ENCODE data around the gene COBL. TPM values are rescaled to one million over a fixed set of nuclear protein-coding genes. Genes with fewer than 3 reads are reported as not detected.
A peak's percentile ranks its signal among the peaks of the same experiment; 100 is the strongest.

COBL gene
- total and polyA plus RNA-seq, 2 of the 8 experiments (the other 6 are each of a cell fraction or from before 2014, with no cell fraction given) = 13.8 to 40.4 TPM

DNA sequence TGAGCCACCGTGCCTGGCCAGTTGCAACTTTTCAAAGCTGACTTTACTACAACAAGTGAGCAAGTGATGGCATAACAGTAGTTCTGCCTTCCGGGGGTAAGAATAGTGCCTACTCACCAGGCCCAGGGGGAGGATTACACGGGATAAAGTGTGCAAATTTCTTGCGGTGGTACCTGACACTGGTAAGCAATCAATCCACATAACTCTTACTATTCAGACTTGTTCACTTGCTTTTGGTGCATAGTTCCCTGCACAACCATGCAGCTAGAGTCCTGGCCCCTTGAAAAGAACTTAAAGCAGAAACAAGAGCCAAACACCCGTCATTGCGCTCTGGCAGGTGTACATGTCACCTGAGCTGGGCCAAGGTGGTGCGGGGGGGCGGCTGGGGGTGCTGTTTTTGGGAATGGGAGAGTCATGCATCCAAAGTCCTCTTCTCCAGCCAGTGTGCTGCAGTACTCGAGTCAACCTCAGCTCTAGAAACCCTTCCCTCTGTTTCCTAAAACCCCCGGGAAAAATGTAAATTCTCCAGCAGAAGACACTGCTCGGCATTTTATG, 5.4 kb upstream of the COBL start:
- CTCF ChIA-PET (ENCODE audit: partially characterized antibody) = interaction anchor here (0.9 to 6.4 kb wide), 5 partner anchors 14 to 97 kb away, joined by 3 to 42 read pairs (median 4); no protein-coding TSS in a partner anchor
- POLR2A ChIA-PET (ENCODE audit: partially characterized antibody) = interaction anchor here (10.4 kb wide), 1 partner anchor 10 kb away, joined by 117 read pairs; no protein-coding TSS in a partner anchor

More for the DNA sequence above, 5.4 kb upstream of the COBL start:
- H3K23me2 ChIP-seq (ENCODE audit: low read depth, low read length) = peaks cover 7% of the 10 kb centered on the region
- H2BK15ac ChIP-seq (ENCODE audit: low read length) = no peak overlapping the region
- no peak overlapping the region for H3K4ac ChIP-seq (replicated peaks; ENCODE audit: insufficient read length, low read depth, low read length)
- H3K23ac ChIP-seq (ENCODE audit: insufficient read length) = no peak overlapping the region
- H2BK20ac ChIP-seq (ENCODE audit: low read length) = no peak overlapping the region
- peaks cover 16 to 38% (median 25%) of the 10 kb centered on the region in 4 experiments for H3K4me1 ChIP-seq (replicated peaks in 1 of 4; ENCODE audit: control insufficient read depth in 3 of 4, insufficient read depth in 4 of 4, low read length in 3 of 4)
- no peak for FAIRE-seq
- H4K20me1 ChIP-seq (replicated peaks in 1 of 2; ENCODE audit: control insufficient read depth in 1 of 2, insufficient read depth in 2 of 2, low read length in 2 of 2) = no peaks in the 10 kb centered on the region
- H2AFZ ChIP-seq (ENCODE audit: low read length) = no peak overlapping the region
- peaks cover 0 to 4% (median 3%) of the 10 kb centered on the region in 4 experiments; a peak in 1 of 7 replicates for H3K27me3 ChIP-seq (replicated peaks in 1 of 4; ENCODE audit: control insufficient read depth in 3 of 4, extremely low read depth in 1 of 4, insufficient read depth in 3 of 4, low read length in 3 of 4)
- H3K9me3 ChIP-seq (ENCODE audit: insufficient read depth in 2 of 2, low read depth in 1 of 2, low read length in 1 of 2) = no peaks in the 10 kb centered on the region
- no peak overlapping the region for H3K9ac ChIP-seq (replicated peaks in 1 of 4; ENCODE audit: extremely low read depth in 1 of 4, low read depth in 3 of 4, low read length in 3 of 4)
- H2BK12ac ChIP-seq (ENCODE audit: low read depth, low read length) = peak overlapping the region; percentile 52; the same call in 1 of the 2 replicates
- H3K79me2 ChIP-seq (ENCODE audit: control insufficient read depth in 1 of 2, insufficient read depth in 2 of 2, low read length in 2 of 2) = no peaks in the 10 kb centered on the region
- H4K5ac ChIP-seq (ENCODE audit: insufficient read length, low read depth, low read length) = no peak overlapping the region
- H4K8ac ChIP-seq (ENCODE audit: extremely low read depth, insufficient read depth, low read length) = 0 out of 2 replicates have a peak overlapping the region, but pooled peaks have one; percentile 3
- 0 out of 2 replicates have a peak, but pooled peaks cover 2% of the 10 kb centered on the region for H3K79me1 ChIP-seq (ENCODE audit: low read depth, low read length)
- H3K36me3 ChIP-seq (ENCODE audit: control insufficient read depth in 2 of 4, insufficient read depth in 4 of 4, low read length in 3 of 4) = no peaks in the 10 kb centered on the region
- no peak overlapping the region for H3K18ac ChIP-seq (ENCODE audit: extremely low read depth, low read length)
- H4K91ac ChIP-seq (replicated peaks; ENCODE audit: insufficient read length, low read length) = peak overlapping the region; percentile 68
- H3K4me2 ChIP-seq (ENCODE audit: insufficient read depth in 1 of 2, low read depth in 2 of 2, low read length in 2 of 2) = no peak overlapping the region
- H2AK5ac ChIP-seq (ENCODE audit: low read depth, low read length) = peak overlapping the region; percentile 32; the same call in 1 of the 2 replicates
- H3K14ac ChIP-seq (ENCODE audit: insufficient read length) = no peak overlapping the region
- H2BK120ac ChIP-seq (replicated peaks; ENCODE audit: low read depth, low read length) = peak overlapping the region; percentile 43
- DNase-seq (ENCODE audit: low read depth in 1 of 2, low spot score in 2 of 2) = peak in 1 of 2 experiments; percentile 39
- 84% methylated on average over 11 of the region's 11 CpGs; no CpG with 5 or more reads in 1 of the 2 experiments for WGBS, 2 experiments (ENCODE audit: extremely low coverage in 1 of 2, insufficient coverage in 1 of 2, insufficient read length in 1 of 2, insufficient replicate concordance in 2 of 2, low coverage in 1 of 2, low lambda C conversion rate in 2 of 2, missing lambda C conversion rate in 1 of 2)
- no peak overlapping the region for H3K4me3 ChIP-seq (ENCODE audit: extremely low read depth in 1 of 4, insufficient read depth in 2 of 4, low read depth in 3 of 4, low read length in 4 of 4)
- no peak overlapping the region for H3K56ac ChIP-seq (replicated peaks; ENCODE audit: insufficient read length, low read depth, low read length)
- H3K27ac ChIP-seq (ENCODE audit: low read depth, low read length) = no peak overlapping the region
- no peak overlapping the region; the same call in 1 of the 2 replicates for H2BK5ac ChIP-seq (ENCODE audit: low read depth, low read length)
- TF ChIP-seq, protein P1, sequence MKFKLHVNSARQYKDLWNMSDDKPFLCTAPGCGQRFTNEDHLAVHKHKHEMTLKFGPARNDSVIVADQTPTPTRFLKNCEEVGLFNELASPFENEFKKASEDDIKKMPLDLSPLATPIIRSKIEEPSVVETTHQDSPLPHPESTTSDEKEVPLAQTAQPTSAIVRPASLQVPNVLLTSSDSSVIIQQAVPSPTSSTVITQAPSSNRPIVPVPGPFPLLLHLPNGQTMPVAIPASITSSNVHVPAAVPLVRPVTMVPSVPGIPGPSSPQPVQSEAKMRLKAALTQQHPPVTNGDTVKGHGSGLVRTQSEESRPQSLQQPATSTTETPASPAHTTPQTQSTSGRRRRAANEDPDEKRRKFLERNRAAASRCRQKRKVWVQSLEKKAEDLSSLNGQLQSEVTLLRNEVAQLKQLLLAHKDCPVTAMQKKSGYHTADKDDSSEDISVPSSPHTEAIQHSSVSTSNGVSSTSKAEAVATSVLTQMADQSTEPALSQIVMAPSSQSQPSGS (IDR thresholded peaks at IDR 0.05; ENCODE audit: low read length) = no peak
- TF ChIP-seq KDM4A (IDR thresholded peaks at IDR 0.05; ENCODE audit: low read depth, low read length, severe bottlenecking) (no peak), HDAC6 (IDR thresholded peaks at IDR 0.05; ENCODE audit: low read depth, low read length) (no peak), RAD21 (IDR thresholded peaks at IDR 0.05 in 1 of 2, conservative IDR thresholded peaks at IDR 0.05 in 1 of 2; ENCODE audit: low read depth in 2 of 2, low read length in 2 of 2) (no peak), TBP (IDR thresholded peaks at IDR 0.05; ENCODE audit: low read depth, low read length) (no peak)
